HG02798 (cell line): ENCODE data around the gene R3HDM4.
"Not testable (repeated sequence)": the region's sequence is repeated elsewhere in the genome, so short reads cannot be mapped to it uniquely, and the experiment has no call there.

Experiments
- ATAC-seq: cut with Tn5 transposase; IDR thresholded peaks from one replicate; pipeline ENCODE4 v1.9.1; 2021; ENCODE audit warnings: mild to moderate bottlenecking; ENCODE audit not compliant: unreplicated experiment, poor library complexity

Gene R3HDM4

GRCh38 chr19:913080-913748 lies at the start of gene R3HDM4:
Gene R3HDM4 (minus strand): TSS chr19:913219. CDS start chr19:913157, 62 bp downstream.
- peak; percentile 73 for ATAC-seq

- ATAC-seq: no peak
Measured at GRCh38 chr19:961866-962620, 49.0 kb upstream of the R3HDM4 start.

GRCh38 chr19:960601-960938 lies 47.6 kb upstream of the R3HDM4 start:
- ATAC-seq: no peak

GRCh38 chr19:960020-960419 lies 47.0 kb upstream of the R3HDM4 start:
- no peak for ATAC-seq

GRCh38 chr19:958967-959855 lies 46.2 kb upstream of the R3HDM4 start:
- no peak for ATAC-seq

GRCh38 chr19:957578-957977 lies 44.6 kb upstream of the R3HDM4 start:
- ATAC-seq: not testable (repeated sequence)

GRCh38 chr19:956766-957440 lies 43.9 kb upstream of the R3HDM4 start:
- no peak for ATAC-seq

- ATAC-seq: no peak
Measured at GRCh38 chr19:955803-956765, 43.1 kb upstream of the R3HDM4 start.

- peak; percentile 66 for ATAC-seq
Measured at GRCh38 chr19:954672-955494, 41.9 kb upstream of the R3HDM4 start.

GRCh38 chr19:954272-954671 lies 41.3 kb upstream of the R3HDM4 start:
- ATAC-seq: no peak

GRCh38 chr19:953445-954271 lies 40.6 kb upstream of the R3HDM4 start:
- no peak for ATAC-seq

GRCh38 chr19:952680-953444 lies 39.8 kb upstream of the R3HDM4 start:
- no peak for ATAC-seq

- no peak for ATAC-seq
Measured at GRCh38 chr19:952049-952679, 39.1 kb upstream of the R3HDM4 start.

- ATAC-seq: no peak
Measured at GRCh38 chr19:950352-951066, 37.5 kb upstream of the R3HDM4 start.

- no peak for ATAC-seq
Measured at GRCh38 chr19:948842-949496, 36.0 kb upstream of the R3HDM4 start.
